GM19468 (cell line): ENCODE results near the gene GJC1.

ENCODE experiments used
- ATAC-seq: cut with Tn5 transposase; IDR thresholded peaks from one replicate; pipeline ENCODE4 v1.9.1; 2021; ENCODE audit warnings: mild to moderate bottlenecking, moderate library complexity, moderate number of reproducible peaks; ENCODE audit not compliant: unreplicated experiment; ENCODE audit errors: extremely low read depth

GJC1 gene

GRCh38 chr17:44807093-44807816, 22.8 kb downstream of the GJC1 start:
- no peak for ATAC-seq

GRCh38 chr17:44804302-44805089, 25.6 kb downstream of the GJC1 start:
- ATAC-seq, result no peak

GRCh38 chr17:44801880-44802279, 28.2 kb downstream of the GJC1 start:
- ATAC-seq, result no peak

- ATAC-seq, result no peak
Measured at GRCh38 chr17:44798356-44798755, 31.7 kb downstream of the GJC1 start.

- ATAC-seq, result no peak
Measured at GRCh38 chr17:44797802-44798201, 32.3 kb downstream of the GJC1 start.

GRCh38 chr17:44796731-44797130, 33.4 kb downstream of the GJC1 start:
- no peak for ATAC-seq

GRCh38 chr17:44795928-44796327, 34.2 kb downstream of the GJC1 start:
- no peak for ATAC-seq

- ATAC-seq, result no peak
Measured at GRCh38 chr17:44795421-44795820, 34.7 kb downstream of the GJC1 start.

- no peak for ATAC-seq
Measured at GRCh38 chr17:44794851-44795413, 35.2 kb downstream of the GJC1 start.

GRCh38 chr17:44793885-44794842, 35.9 kb downstream of the GJC1 start:
- no peak for ATAC-seq

GRCh38 chr17:44792276-44792675, 37.8 kb downstream of the GJC1 start:
- ATAC-seq, result no peak

- no peak for ATAC-seq
Measured at GRCh38 chr17:44788139-44788538, 41.9 kb downstream of the GJC1 start.

GRCh38 chr17:44787271-44787940, 42.7 kb downstream of the GJC1 start:
- no peak for ATAC-seq

GRCh38 chr17:44786551-44787081, 43.5 kb downstream of the GJC1 start:
- ATAC-seq, result no peak

GRCh38 chr17:44785921-44786320, 44.2 kb downstream of the GJC1 start:
- ATAC-seq, result no peak

- ATAC-seq, result no peak
Measured at GRCh38 chr17:44782326-44782850, 47.7 kb downstream of the GJC1 start.

- ATAC-seq, result no peak
Measured at GRCh38 chr17:44781551-44782325, 48.3 kb downstream of the GJC1 start.

- no peak for ATAC-seq
Measured at GRCh38 chr17:44780845-44781480, 49.1 kb downstream of the GJC1 start.
